GM12878 (cell line): ENCODE data around the gene RYR2. TPM values are rescaled to one million over a fixed set of nuclear protein-coding genes. Genes with fewer than 3 reads are reported as not detected.

Experiments
- ATAC-seq: fragments of 200-7000 bp; cut with Tn5 transposase; 3 replicates; pipeline ENCODE4 v1.9.1; 2020; ENCODE audit warnings: mild to moderate bottlenecking, moderate library complexity
- BruUV-seq: library from RNA; stranded (reverse); fragments of 400-500 nt; replicated peaks from 2 replicates; lab custom pipeline; 2021; lab: Mats Ljungman, UMichigan
- CTCF ChIA-PET: fragments of 300-600 bp; sonication (Branson Sonifier 250); formaldehyde crosslinking; extraction: SDS; loops from one replicate; lab custom pipeline; 2021; ENCODE audit warnings: inconsistent platforms; lab: Yijun Ruan, JAX
- POLR2A ChIA-PET: fragments of 350-600 bp; formaldehyde crosslinking; extraction: SDS; loops from one replicate; lab custom pipeline; 2021; ENCODE audit warnings: inconsistent platforms; lab: Charles Lee
- RAD21 ChIA-PET: fragments of 300-600 bp; sonication (Branson Sonifier 250); formaldehyde crosslinking; loops from one replicate; lab custom pipeline; 2023; ENCODE audit warnings: antibody characterized with exemption; ENCODE audit not compliant: unreplicated experiment; lab: Charles Lee
- SMC1A ChIA-PET: fragments of 300-600 bp; sonication (Branson Sonifier 250); formaldehyde crosslinking; loops from one replicate; lab custom pipeline; 2023; ENCODE audit not compliant: unreplicated experiment, uncharacterized antibody; lab: Charles Lee
- DNase-seq: peaks from one replicate; pipeline ENCODE4 v3.0.0-alpha.2; 2011; ENCODE audit warnings: low read depth, low spot score
- FAIRE-seq: peaks from 3 replicates; lab custom pipeline; 2011; peaks lifted over from hg19 to GRCh38; lab: Jason Lieb, UNC
- H2AFZ ChIP-seq: 2 replicates; pipeline ENCODE4 v1.6.0; 2011; ENCODE audit warnings: low read depth, low read length, control low read depth; ENCODE audit not compliant: control insufficient read depth
- H3K27ac ChIP-seq: 2 replicates; pipeline ENCODE4 v1.5.1; 2011; ENCODE audit warnings: control low read depth; ENCODE audit not compliant: control insufficient read depth, insufficient read depth
- H3K27me3 ChIP-seq, 2 experiments: replicated peaks in 1 of 2; 2 replicates each; pipeline versions ENCODE4 v1.6.0 to v1.6.1; 2011; ENCODE audit warnings: low read length in 1 of 2; ENCODE audit not compliant: control insufficient read depth in 2 of 2, insufficient read depth in 2 of 2
- H3K36me3 ChIP-seq, 2 experiments: 2 replicates each; pipeline ENCODE4 v1.5.1; 2011; ENCODE audit warnings: low read length in 1 of 2; ENCODE audit not compliant: control insufficient read depth in 2 of 2, insufficient read depth in 2 of 2
- H3K4me1 ChIP-seq: 2 replicates; pipeline ENCODE4 v1.6.1; 2011; ENCODE audit warnings: mild to moderate bottlenecking, low read length, moderate library complexity, mixed read lengths; ENCODE audit not compliant: control insufficient read depth, insufficient read depth
- H3K4me2 ChIP-seq: 2 replicates; pipeline ENCODE4 v1.6.0; 2011; ENCODE audit warnings: control low read depth; ENCODE audit not compliant: control insufficient read depth, insufficient read depth
- H3K4me3 ChIP-seq: fragments of 200-600 bp; sonication (generic); 2 replicates; pipeline ENCODE4 v1.5.1; 2016
- H3K79me2 ChIP-seq: 2 replicates; pipeline ENCODE4 v1.6.0; 2011; ENCODE audit warnings: low read length; ENCODE audit not compliant: control insufficient read depth, insufficient read depth
- H3K9ac ChIP-seq: 2 replicates; pipeline ENCODE4 v1.8.0; 2011; ENCODE audit warnings: low read length, control low read depth, mixed read lengths; ENCODE audit not compliant: control insufficient read depth, insufficient read depth
- H3K9me3 ChIP-seq: replicated peaks from 3 replicates; pipeline ENCODE4 v1.5.1; 2011; ENCODE audit warnings: mild to moderate bottlenecking, low read length; ENCODE audit not compliant: control insufficient read depth, insufficient read depth
- H4K20me1 ChIP-seq: 2 replicates; pipeline ENCODE4 v1.6.0; 2011; ENCODE audit not compliant: control insufficient read depth, insufficient read depth
- E2F4 ChIP-seq: IDR thresholded peaks from 2 replicates; pipeline ENCODE4 v1.6.1; 2012; ENCODE audit warnings: low read depth, low read length, improper control_type of control experiment
- ESRRA ChIP-seq: IDR thresholded peaks from 2 replicates; pipeline ENCODE4 v1.6.1; 2012; ENCODE audit warnings: mild to moderate bottlenecking, low read length, improper control_type of control experiment
- HDGF ChIP-seq: fragments of 450-650 bp; IDR thresholded peaks from 2 replicates; pipeline ENCODE4 v1.6.1; 2016; ENCODE audit warnings: antibody characterized with exemption
- KAT2A ChIP-seq: conservative IDR thresholded peaks from 2 replicates; pipeline ENCODE4 v1.6.1; 2011; ENCODE audit warnings: low read depth, low read length; ENCODE audit not compliant: control insufficient read depth
- MAX ChIP-seq: IDR thresholded peaks from 2 replicates; pipeline ENCODE4 v1.6.1; 2012; ENCODE audit warnings: low read depth, low read length, improper control_type of control experiment
- NFYB ChIP-seq: IDR thresholded peaks from 2 replicates; pipeline ENCODE4 v1.6.1; 2011; ENCODE audit warnings: low read depth, mild to moderate bottlenecking, low read length, improper control_type of control experiment, moderate library complexity; ENCODE audit not compliant: insufficient read depth
- NR2F1 ChIP-seq: fragments of 450-650 bp; conservative IDR thresholded peaks from 2 replicates; pipeline ENCODE4 v1.6.1; 2017; ENCODE audit warnings: mild to moderate bottlenecking
- ZNF207 ChIP-seq: fragments of 450-650 bp; IDR thresholded peaks from 2 replicates; pipeline ENCODE4 v1.6.1; 2014; ENCODE audit warnings: antibody characterized with exemption, mild to moderate bottlenecking, borderline replicate concordance
- ZNF217 ChIP-seq: fragments of 450-650 bp; IDR thresholded peaks from 2 replicates; pipeline ENCODE4 v1.6.1; 2017; ENCODE audit warnings: antibody characterized with exemption, mild to moderate bottlenecking
- WGBS: methylation state at CpG from one replicate; pipeline ENCODE4 v1.1.6; 2016; ENCODE audit warnings: low lambda C conversion rate; ENCODE audit not compliant: insufficient replicate concordance, insufficient coverage; ENCODE audit errors: missing lambda C conversion rate; 5-methylcytosine and 5-hydroxymethylcytosine counted together
- in situ Hi-C: fragments of 300-500 bp; cut with MboI; formaldehyde crosslinking; loops from 9 replicates; pipeline ENCODE4 v1.14.3; 2018; ENCODE audit warnings: mixed read lengths
- intact Hi-C: fragments of 100-400 bp; cut with micrococcal nuclease; formaldehyde crosslinking; loops from one replicate; pipeline ENCODE4 v1.14.2; 2022; ENCODE audit not compliant: unreplicated experiment
- polyA plus RNA-seq, 11 experiments: library from polyadenylated mRNA; depleted of rRNA in 4 of 11; unstranded in 6 of 11; stranded (reverse) in 5 of 11; fragments of >200 nt; fragmentation: Nextera tagmentation in 4 of 11; fragmentation: Illumina TruSeq in 1 of 11; extraction: Ambion mirVana in 4 of 11; extraction: Trizol in 1 of 11; gene quantifications; 1 replicate in 1 of 11; 2 replicates in 10 of 11; pipeline versions ENCODE4 v1.2.1 to v1.2.3, GENCODE V29; 2011 to 2016; ENCODE audit warnings: inconsistent platforms in 2 of 11, missing spikeins in 2 of 11, low read depth in 1 of 11
- total RNA-seq, 4 experiments: library from RNA; depleted of rRNA in 3 of 4; stranded (reverse); fragments of >200 nt in 3 of 4; fragmentation: Illumina TruSeq in 1 of 4; extraction: Trizol in 1 of 4; gene quantifications; 2 replicates each; pipeline versions ENCODE4 v1.2.1 to v1.2.3, GENCODE V29; 2013 to 2021
- TF ChIP-seq, protein P1 (sequence below): fragments of 450-650 bp; formaldehyde crosslinking; IDR thresholded peaks from 2 replicates; pipeline ENCODE4 v1.4.0; 2022; ENCODE audit warnings: mild to moderate bottlenecking, moderate library complexity
- TF ChIP-seq, protein P2 (sequence below): IDR thresholded peaks from 2 replicates; pipeline ENCODE4 v1.6.1; 2012; ENCODE audit warnings: improper control_type of control experiment, low read depth, low read length; ENCODE audit not compliant: insufficient replicate concordance

The RYR2 gene
- total and polyA plus RNA-seq, 10 of the 15 experiments (the other 5 are each of a cell fraction or from before 2014, with no cell fraction given), result 0.01 to 0.04 TPM; not detected in 8

DNA sequence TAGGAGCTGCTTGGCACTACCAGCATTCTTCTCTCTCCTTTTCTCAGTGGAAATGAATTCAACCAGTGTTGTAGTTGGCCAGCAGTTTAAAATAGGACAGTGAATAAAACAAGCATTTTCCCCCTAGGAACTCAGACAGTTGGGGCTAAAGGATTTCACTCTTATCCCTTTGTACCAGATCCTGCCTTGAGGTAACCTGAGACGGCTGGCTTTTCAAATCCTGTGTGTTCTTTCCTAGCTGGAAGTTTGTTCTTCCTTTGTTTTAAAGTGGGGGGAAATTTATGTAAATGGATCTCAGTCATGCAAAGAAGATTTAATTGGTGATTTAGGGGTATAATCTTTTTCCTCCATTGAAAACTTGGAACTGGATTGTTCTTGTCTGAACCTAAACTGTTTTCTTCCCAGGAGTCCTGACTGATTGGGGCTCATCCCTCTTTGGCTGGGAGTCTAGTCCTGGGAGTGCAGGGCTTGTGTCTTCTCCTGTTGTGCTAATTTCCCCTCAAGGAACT, 825.5 kb downstream of the RYR2 start:
- POLR2A ChIA-PET, result no interaction called here
- TF ChIP-seq NFYB (no peak), ESRRA (no peak), KAT2A (no peak), NR2F1 (no peak), MAX (no peak), ZNF207 (no peak), E2F4 (no peak), HDGF (no peak), ZNF217 (no peak)
- TF ChIP-seq, protein P1, sequence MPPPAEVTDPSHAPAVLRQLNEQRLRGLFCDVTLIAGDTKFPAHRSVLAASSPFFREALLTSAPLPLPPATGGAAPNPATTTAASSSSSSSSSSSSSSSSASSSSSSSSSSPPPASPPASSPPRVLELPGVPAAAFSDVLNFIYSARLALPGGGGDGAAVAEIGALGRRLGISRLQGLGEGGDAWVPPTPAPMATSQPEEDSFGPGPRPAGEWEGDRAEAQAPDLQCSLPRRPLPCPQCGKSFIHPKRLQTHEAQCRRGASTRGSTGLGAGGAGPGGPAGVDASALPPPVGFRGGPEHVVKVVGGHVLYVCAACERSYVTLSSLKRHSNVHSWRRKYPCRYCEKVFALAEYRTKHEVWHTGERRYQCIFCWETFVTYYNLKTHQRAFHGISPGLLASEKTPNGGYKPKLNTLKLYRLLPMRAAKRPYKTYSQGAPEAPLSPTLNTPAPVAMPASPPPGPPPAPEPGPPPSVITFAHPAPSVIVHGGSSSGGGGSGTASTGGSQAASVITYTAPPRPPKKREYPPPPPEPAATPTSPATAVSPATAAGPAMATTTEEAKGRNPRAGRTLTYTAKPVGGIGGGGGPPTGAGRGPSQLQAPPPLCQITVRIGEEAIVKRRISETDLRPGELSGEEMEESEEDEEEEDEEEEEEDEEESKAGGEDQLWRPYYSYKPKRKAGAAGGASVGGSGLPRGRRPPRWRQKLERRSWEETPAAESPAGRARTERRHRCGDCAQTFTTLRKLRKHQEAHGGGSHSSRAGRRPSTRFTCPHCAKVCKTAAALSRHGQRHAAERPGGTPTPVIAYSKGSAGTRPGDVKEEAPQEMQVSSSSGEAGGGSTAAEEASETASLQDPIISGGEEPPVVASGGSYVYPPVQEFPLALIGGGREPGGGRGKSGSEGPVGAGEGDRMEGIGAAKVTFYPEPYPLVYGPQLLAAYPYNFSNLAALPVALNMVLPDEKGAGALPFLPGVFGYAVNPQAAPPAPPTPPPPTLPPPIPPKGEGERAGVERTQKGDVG (CRISPR knock-in tag), result no peak
- TF ChIP-seq, protein P2, sequence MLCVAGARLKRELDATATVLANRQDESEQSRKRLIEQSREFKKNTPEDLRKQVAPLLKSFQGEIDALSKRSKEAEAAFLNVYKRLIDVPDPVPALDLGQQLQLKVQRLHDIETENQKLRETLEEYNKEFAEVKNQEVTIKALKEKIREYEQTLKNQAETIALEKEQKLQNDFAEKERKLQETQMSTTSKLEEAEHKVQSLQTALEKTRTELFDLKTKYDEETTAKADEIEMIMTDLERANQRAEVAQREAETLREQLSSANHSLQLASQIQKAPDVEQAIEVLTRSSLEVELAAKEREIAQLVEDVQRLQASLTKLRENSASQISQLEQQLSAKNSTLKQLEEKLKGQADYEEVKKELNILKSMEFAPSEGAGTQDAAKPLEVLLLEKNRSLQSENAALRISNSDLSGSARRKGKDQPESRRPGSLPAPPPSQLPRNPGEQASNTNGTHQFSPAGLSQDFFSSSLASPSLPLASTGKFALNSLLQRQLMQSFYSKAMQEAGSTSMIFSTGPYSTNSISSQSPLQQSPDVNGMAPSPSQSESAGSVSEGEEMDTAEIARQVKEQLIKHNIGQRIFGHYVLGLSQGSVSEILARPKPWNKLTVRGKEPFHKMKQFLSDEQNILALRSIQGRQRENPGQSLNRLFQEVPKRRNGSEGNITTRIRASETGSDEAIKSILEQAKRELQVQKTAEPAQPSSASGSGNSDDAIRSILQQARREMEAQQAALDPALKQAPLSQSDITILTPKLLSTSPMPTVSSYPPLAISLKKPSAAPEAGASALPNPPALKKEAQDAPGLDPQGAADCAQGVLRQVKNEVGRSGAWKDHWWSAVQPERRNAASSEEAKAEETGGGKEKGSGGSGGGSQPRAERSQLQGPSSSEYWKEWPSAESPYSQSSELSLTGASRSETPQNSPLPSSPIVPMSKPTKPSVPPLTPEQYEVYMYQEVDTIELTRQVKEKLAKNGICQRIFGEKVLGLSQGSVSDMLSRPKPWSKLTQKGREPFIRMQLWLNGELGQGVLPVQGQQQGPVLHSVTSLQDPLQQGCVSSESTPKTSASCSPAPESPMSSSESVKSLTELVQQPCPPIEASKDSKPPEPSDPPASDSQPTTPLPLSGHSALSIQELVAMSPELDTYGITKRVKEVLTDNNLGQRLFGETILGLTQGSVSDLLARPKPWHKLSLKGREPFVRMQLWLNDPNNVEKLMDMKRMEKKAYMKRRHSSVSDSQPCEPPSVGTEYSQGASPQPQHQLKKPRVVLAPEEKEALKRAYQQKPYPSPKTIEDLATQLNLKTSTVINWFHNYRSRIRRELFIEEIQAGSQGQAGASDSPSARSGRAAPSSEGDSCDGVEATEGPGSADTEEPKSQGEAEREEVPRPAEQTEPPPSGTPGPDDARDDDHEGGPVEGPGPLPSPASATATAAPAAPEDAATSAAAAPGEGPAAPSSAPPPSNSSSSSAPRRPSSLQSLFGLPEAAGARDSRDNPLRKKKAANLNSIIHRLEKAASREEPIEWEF, result no peak

More for the DNA sequence above, 825.5 kb downstream of the RYR2 start:
- Histone ChIP-seq H3K27ac (no peak overlapping the region), H3K27me3 (no peaks in the 10 kb centered on the region), H3K79me2 (no peaks in the 10 kb centered on the region), H4K20me1 (no peaks in the 10 kb centered on the region), H3K4me3 (no peak overlapping the region), H3K9me3 (no peaks in the 10 kb centered on the region), H3K4me1 (no peaks in the 10 kb centered on the region), H3K36me3 (no peaks in the 10 kb centered on the region), H3K4me2 (no peak overlapping the region), H3K9ac (no peak overlapping the region), H2AFZ (no peak overlapping the region)
- DNase-seq (no peak), FAIRE-seq (no peak), ATAC-seq (no peak)
- in situ Hi-C loops (no loop called here), intact Hi-C loops (no loop called here)
- BruUV-seq, result no TSS peak
- ChIA-PET CTCF (no interaction called here), SMC1A (no interaction called here), RAD21 (no interaction called here)
- WGBS, result 53% methylated on average over 1 of the region's 1 CpG
